SU-DHL-6 (cell line): ENCODE results near the gene GALNT16.
A peak's percentile ranks its signal among the peaks of the same experiment; 100 is the strongest.

Source experiments
- H2AFZ ChIP-seq: fragments of 200-600 bp; sonication (generic); 2 replicates; pipeline ENCODE4 v1.6.1; 2014; ENCODE audit warnings: low read depth, mild to moderate bottlenecking, moderate library complexity, mixed read lengths, antibody characterized with exemption, low read length; ENCODE audit not compliant: severe bottlenecking
- H3F3A ChIP-seq: fragments of 200-600 bp; shearing (Covaris generic); 2 replicates; pipeline ENCODE4 v1.6.0; 2016; ENCODE audit warnings: antibody characterized with exemption, mild to moderate bottlenecking; ENCODE audit not compliant: insufficient read depth
- H3K27ac ChIP-seq: fragments of 200-600 bp; sonication (generic); 2 replicates; pipeline ENCODE4 v1.5.1; 2016; ENCODE audit warnings: low read depth, mild to moderate bottlenecking, low read length, moderate library complexity, mixed read lengths
- H3K27me3 ChIP-seq: fragments of 200-600 bp; sonication (generic), shearing (Covaris generic); 2 replicates; pipeline ENCODE4 v1.6.0; 2014; ENCODE audit warnings: mild to moderate bottlenecking, low read length
- H3K36me3 ChIP-seq: fragments of 200-600 bp; sonication (generic); 2 replicates; pipeline ENCODE4 v1.6.1; 2014; ENCODE audit warnings: mild to moderate bottlenecking, low read length, mixed read lengths
- H3K4me2 ChIP-seq: fragments of 300-600, 200-600 bp; shearing (Covaris generic), sonication (generic); 2 replicates; pipeline ENCODE4 v1.6.0; 2014; ENCODE audit warnings: low read length, low read depth, mild to moderate bottlenecking; ENCODE audit not compliant: poor library complexity, severe bottlenecking
- H3K4me3 ChIP-seq: fragments of 200-600 bp; sonication (generic); 2 replicates; pipeline ENCODE4 v1.5.1; 2014; ENCODE audit warnings: antibody characterized with exemption, low read length, mild to moderate bottlenecking, mixed read lengths; ENCODE audit not compliant: insufficient read depth, poor library complexity, severe bottlenecking
- H3K79me2 ChIP-seq: fragments of 200-600 bp; sonication (generic); 2 replicates; pipeline ENCODE4 v1.6.1; 2014; ENCODE audit warnings: mild to moderate bottlenecking, low read length, moderate library complexity; ENCODE audit not compliant: insufficient read depth
- H3K9ac ChIP-seq: fragments of 200-600 bp; sonication (generic); 2 replicates; pipeline ENCODE4 v1.7.0; 2014; ENCODE audit warnings: mild to moderate bottlenecking, low read length
- H3K9me2 ChIP-seq: fragments of 200-600 bp; sonication (generic); replicated peaks from 2 replicates; pipeline ENCODE4 v1.6.1; 2014; ENCODE audit warnings: low read length; ENCODE audit not compliant: insufficient read depth
- H3K9me3 ChIP-seq: fragments of 200-600 bp; sonication (generic); 2 replicates; pipeline ENCODE4 v1.6.1; 2014; ENCODE audit warnings: low read length, mixed read lengths; ENCODE audit not compliant: insufficient read depth
- H4K20me1 ChIP-seq: fragments of 200-600 bp; sonication (generic); 2 replicates; pipeline ENCODE4 v1.6.1; 2014; ENCODE audit warnings: low read depth, mild to moderate bottlenecking, antibody characterized with exemption, low read length, moderate library complexity, mixed read lengths
- EZH2phosphoT487 ChIP-seq: fragments of 200-600 bp; sonication (generic), shearing (Covaris generic); conservative IDR thresholded peaks from 2 replicates; pipeline ENCODE4 v1.6.1; 2018; ENCODE audit warnings: mild to moderate bottlenecking, antibody characterized with exemption, low read length, moderate library complexity, mixed read lengths
- TF ChIP-seq, protein P1 (sequence below): fragments of 200-600 bp; sonication (generic); IDR thresholded peaks from one replicate; pipeline ENCODE4 v1.5.1; 2017; ENCODE audit warnings: antibody characterized with exemption, mild to moderate bottlenecking, low read length, moderate library complexity; ENCODE audit not compliant: insufficient read depth, poor library complexity, severe bottlenecking

Gene GALNT16

GRCh38 chr14:69400154-69400553 lies 140.2 kb downstream of the GALNT16 start:
- Histone ChIP-seq H3K4me3 (peak overlapping the region; percentile 78), H3K27me3 (no peaks in the 10 kb centered on the region), H3K9ac (peak overlapping the region; percentile 96)

DNA sequence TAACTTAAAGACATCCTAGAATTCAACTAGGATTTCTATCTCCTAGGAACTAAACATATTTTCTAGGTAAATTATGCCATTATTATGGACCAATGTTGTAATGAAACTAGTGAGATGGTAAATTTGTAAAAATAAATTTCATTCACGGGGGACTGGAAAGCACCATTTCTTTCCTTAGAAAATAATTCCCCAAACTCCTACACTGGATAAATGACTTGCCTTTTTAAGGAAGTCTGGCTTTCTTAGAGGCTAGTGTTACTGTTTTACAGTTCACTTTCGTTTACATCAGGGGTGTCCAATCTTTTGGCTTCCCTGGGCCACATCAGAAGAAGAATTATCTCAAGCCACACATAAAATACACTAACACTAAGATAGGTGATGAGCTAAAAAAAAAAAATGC lies 141.9 kb downstream of the GALNT16 start:
- peak overlapping the region; percentile 78 for H3K4me3 ChIP-seq
- H3K79me2 ChIP-seq = peaks cover 94% of the 10 kb centered on the region
- H3K9ac ChIP-seq = no peak overlapping the region
- no peaks in the 10 kb centered on the region for H3K9me3 ChIP-seq
- peaks cover 5% of the 10 kb centered on the region for H3K36me3 ChIP-seq
- H3K27me3 ChIP-seq = no peaks in the 10 kb centered on the region
- TF ChIP-seq EZH2phosphoT487 = no peak
- TF ChIP-seq, protein P1, sequence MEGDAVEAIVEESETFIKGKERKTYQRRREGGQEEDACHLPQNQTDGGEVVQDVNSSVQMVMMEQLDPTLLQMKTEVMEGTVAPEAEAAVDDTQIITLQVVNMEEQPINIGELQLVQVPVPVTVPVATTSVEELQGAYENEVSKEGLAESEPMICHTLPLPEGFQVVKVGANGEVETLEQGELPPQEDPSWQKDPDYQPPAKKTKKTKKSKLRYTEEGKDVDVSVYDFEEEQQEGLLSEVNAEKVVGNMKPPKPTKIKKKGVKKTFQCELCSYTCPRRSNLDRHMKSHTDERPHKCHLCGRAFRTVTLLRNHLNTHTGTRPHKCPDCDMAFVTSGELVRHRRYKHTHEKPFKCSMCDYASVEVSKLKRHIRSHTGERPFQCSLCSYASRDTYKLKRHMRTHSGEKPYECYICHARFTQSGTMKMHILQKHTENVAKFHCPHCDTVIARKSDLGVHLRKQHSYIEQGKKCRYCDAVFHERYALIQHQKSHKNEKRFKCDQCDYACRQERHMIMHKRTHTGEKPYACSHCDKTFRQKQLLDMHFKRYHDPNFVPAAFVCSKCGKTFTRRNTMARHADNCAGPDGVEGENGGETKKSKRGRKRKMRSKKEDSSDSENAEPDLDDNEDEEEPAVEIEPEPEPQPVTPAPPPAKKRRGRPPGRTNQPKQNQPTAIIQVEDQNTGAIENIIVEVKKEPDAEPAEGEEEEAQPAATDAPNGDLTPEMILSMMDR = no peak
- peak overlapping the region; percentile 99 for H3K4me2 ChIP-seq
- no peak overlapping the region for H3K27ac ChIP-seq
- H3K9me2 ChIP-seq = no peaks in the 10 kb centered on the region
- peaks cover 6% of the 10 kb centered on the region; the same call in 1 of the 2 replicates for H3F3A ChIP-seq
- H2AFZ ChIP-seq = no peak overlapping the region
- peaks cover 9% of the 10 kb centered on the region for H4K20me1 ChIP-seq

More at GRCh38 chr14:69400154-69400553, 140.2 kb downstream of the GALNT16 start:
- H4K20me1 ChIP-seq = peaks cover 15% of the 10 kb centered on the region
- peaks cover 94% of the 10 kb centered on the region for H3K79me2 ChIP-seq
- H3K9me2 ChIP-seq = no peaks in the 10 kb centered on the region
- H3K36me3 ChIP-seq = peaks cover 17% of the 10 kb centered on the region
- no peak for TF ChIP-seq EZH2phosphoT487
- TF ChIP-seq, protein P1 = no peak
- no peak overlapping the region for H3K27ac ChIP-seq
- no peak overlapping the region for H2AFZ ChIP-seq
- H3F3A ChIP-seq = peaks cover 6% of the 10 kb centered on the region; the same call in 1 of the 2 replicates
- no peaks in the 10 kb centered on the region for H3K9me3 ChIP-seq
- H3K4me2 ChIP-seq = peak overlapping the region; percentile 99

DNA sequence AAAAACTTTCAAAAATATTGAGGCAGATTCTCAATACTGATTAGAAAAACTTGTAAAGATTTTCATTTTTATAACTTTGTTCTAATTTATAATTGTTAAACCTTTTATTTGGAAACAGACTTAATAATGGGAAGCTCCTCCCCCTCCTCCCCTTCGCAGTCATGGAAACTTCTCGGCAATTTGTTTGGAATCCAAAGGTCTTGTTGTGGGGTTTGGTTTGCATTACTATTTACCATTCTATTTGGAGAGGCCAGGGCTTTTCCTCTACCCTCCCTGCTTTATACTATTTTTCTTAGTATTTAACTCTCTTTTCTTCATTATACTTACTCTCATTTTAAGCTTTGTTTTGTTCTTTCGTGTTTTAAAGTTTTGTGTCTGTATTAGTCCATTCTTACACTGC lies 144.5 kb downstream of the GALNT16 start:
- H3K4me2 ChIP-seq = no peak overlapping the region
- peaks cover 9% of the 10 kb centered on the region; the same call in 1 of the 2 replicates for H4K20me1 ChIP-seq
- TF ChIP-seq EZH2phosphoT487 = no peak
- H2AFZ ChIP-seq = no peak overlapping the region
- H3K27me3 ChIP-seq = no peaks in the 10 kb centered on the region
- H3F3A ChIP-seq = peaks cover 6% of the 10 kb centered on the region; the same call in 1 of the 2 replicates
- no peak overlapping the region for H3K9ac ChIP-seq
- peaks cover 97% of the 10 kb centered on the region for H3K79me2 ChIP-seq
- H3K4me3 ChIP-seq = no peak overlapping the region
- no peak overlapping the region for H3K27ac ChIP-seq
- no peaks in the 10 kb centered on the region for H3K9me2 ChIP-seq
- H3K9me3 ChIP-seq = no peaks in the 10 kb centered on the region
- H3K36me3 ChIP-seq = no peaks in the 10 kb centered on the region; the same call in 1 of the 2 replicates

DNA sequence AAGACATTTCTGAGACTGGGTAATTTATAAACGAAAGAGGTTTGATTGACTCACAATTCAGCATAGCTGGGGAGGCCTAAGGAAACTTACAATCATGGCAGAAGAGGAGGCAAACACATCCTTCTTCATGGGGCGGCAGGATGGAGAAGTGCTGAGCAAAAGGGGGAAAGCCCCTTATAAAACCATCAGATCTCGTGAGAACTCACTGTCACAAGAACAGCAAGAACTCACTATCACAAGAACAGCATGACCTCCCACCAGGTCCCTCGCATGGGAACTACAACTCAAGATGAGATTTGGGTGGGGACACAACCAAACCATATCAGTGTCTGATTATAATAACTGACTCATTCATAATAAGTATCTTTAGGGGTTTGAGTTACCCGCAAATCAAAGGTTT lies 144.9 kb downstream of the GALNT16 start:
- peaks cover 9% of the 10 kb centered on the region; the same call in 1 of the 2 replicates for H4K20me1 ChIP-seq
- no peaks in the 10 kb centered on the region for H3K9me3 ChIP-seq
- H3K9ac ChIP-seq = no peak overlapping the region
- peaks cover 97% of the 10 kb centered on the region for H3K79me2 ChIP-seq
- TF ChIP-seq, protein P1 = no peak
- no peak for TF ChIP-seq EZH2phosphoT487
- no peak overlapping the region for H3K4me2 ChIP-seq
- H2AFZ ChIP-seq = no peak overlapping the region
- H3K36me3 ChIP-seq = no peaks in the 10 kb centered on the region; the same call in 1 of the 2 replicates
- H3K27me3 ChIP-seq = no peaks in the 10 kb centered on the region
- H3K4me3 ChIP-seq = no peak overlapping the region
- H3K9me2 ChIP-seq = no peaks in the 10 kb centered on the region
- H3K27ac ChIP-seq = no peak overlapping the region
- peaks cover 6% of the 10 kb centered on the region; the same call in 1 of the 2 replicates for H3F3A ChIP-seq
